GM12878 (cell line): ENCODE data around the gene DNMT3B.

Source experiments
- BACH1 ChIP-seq: fragments of 450-650 bp; IDR thresholded peaks from 2 replicates; pipeline ENCODE4 v1.6.1; 2017; ENCODE audit warnings: mild to moderate bottlenecking, borderline replicate concordance
- POLR2A ChIP-seq: IDR thresholded peaks from 2 replicates; pipeline ENCODE4 v1.6.1; 2011; ENCODE audit warnings: low read depth, mild to moderate bottlenecking, low read length
- TF ChIP-seq, protein P1 (sequence below), 3 experiments: IDR thresholded peaks in 2 of 3; conservative IDR thresholded peaks in 1 of 3; 2 replicates each; pipeline ENCODE4 v1.5.1; 2011; ENCODE audit warnings: low read depth in 3 of 3, low read length in 3 of 3, mild to moderate bottlenecking in 3 of 3, control low read depth in 2 of 3, moderate library complexity in 2 of 3, inconsistent platforms in 1 of 3, mixed read lengths in 1 of 3; ENCODE audit not compliant: control insufficient read depth in 2 of 3, insufficient read depth in 1 of 3; ENCODE audit errors: extremely low read depth in 1 of 3

- TF ChIP-seq, protein P1, sequence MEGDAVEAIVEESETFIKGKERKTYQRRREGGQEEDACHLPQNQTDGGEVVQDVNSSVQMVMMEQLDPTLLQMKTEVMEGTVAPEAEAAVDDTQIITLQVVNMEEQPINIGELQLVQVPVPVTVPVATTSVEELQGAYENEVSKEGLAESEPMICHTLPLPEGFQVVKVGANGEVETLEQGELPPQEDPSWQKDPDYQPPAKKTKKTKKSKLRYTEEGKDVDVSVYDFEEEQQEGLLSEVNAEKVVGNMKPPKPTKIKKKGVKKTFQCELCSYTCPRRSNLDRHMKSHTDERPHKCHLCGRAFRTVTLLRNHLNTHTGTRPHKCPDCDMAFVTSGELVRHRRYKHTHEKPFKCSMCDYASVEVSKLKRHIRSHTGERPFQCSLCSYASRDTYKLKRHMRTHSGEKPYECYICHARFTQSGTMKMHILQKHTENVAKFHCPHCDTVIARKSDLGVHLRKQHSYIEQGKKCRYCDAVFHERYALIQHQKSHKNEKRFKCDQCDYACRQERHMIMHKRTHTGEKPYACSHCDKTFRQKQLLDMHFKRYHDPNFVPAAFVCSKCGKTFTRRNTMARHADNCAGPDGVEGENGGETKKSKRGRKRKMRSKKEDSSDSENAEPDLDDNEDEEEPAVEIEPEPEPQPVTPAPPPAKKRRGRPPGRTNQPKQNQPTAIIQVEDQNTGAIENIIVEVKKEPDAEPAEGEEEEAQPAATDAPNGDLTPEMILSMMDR (IDR thresholded peaks at IDR 0.05 in 2 of 3, conservative IDR thresholded peaks at IDR 0.05 in 1 of 3; ENCODE audit: control insufficient read depth in 2 of 3, extremely low read depth in 1 of 3, insufficient read depth in 1 of 3, low read depth in 3 of 3, low read length in 3 of 3), result no peak
- no peak for TF ChIP-seq BACH1
- TF ChIP-seq POLR2A, result no peak
Measured at GRCh38 chr20:32858189-32858588, 96.0 kb downstream of the DNMT3B start.
